Measurements from ENCODE around the gene WDFY4.

The WDFY4 gene

GRCh38 chr10:48913674-48914073, 229.0 kb downstream of the WDFY4 start:
- no peak for TF ChIP-seq TEAD4 (IDR thresholded peaks at IDR 0.05)
- no peak for TF ChIP-seq NFIC (IDR thresholded peaks at IDR 0.05)
- no peak for TF ChIP-seq CEBPB (IDR thresholded peaks at IDR 0.05)
- no peak for TF ChIP-seq EGR1 (IDR thresholded peaks at IDR 0.05)
- no peak for TF ChIP-seq YY1 (IDR thresholded peaks at IDR 0.05; ENCODE audit: low read depth)
- no peak for TF ChIP-seq TAF1 (IDR thresholded peaks at IDR 0.05; ENCODE audit: low read depth)
- TF ChIP-seq CREB1 (IDR thresholded peaks at IDR 0.05; ENCODE audit: low read depth): no peak

GRCh38 chr10:48923748-48924147, 239.1 kb downstream of the WDFY4 start:
- TF ChIP-seq EP300 (IDR thresholded peaks at IDR 0.05; ENCODE audit: borderline replicate concordance): no peak
- TF ChIP-seq YY1 (IDR thresholded peaks at IDR 0.05; ENCODE audit: low read depth): no peak
- TF ChIP-seq CREB1 (IDR thresholded peaks at IDR 0.05; ENCODE audit: low read depth): no peak
- TF ChIP-seq EGR1 (IDR thresholded peaks at IDR 0.05): no peak

GRCh38 chr10:48924988-48925387, 240.3 kb downstream of the WDFY4 start:
- no peak for TF ChIP-seq CREB1 (IDR thresholded peaks at IDR 0.05; ENCODE audit: low read depth)
- no peak for TF ChIP-seq REST (IDR thresholded peaks at IDR 0.05; ENCODE audit: low read depth)
- TF ChIP-seq TAF1 (IDR thresholded peaks at IDR 0.05; ENCODE audit: low read depth): no peak
- TF ChIP-seq ZBTB7A (IDR thresholded peaks at IDR 0.05; ENCODE audit: low read depth): no peak
- no peak for TF ChIP-seq EP300 (IDR thresholded peaks at IDR 0.05; ENCODE audit: borderline replicate concordance)
- TF ChIP-seq MAX (IDR thresholded peaks at IDR 0.05): no peak
- TF ChIP-seq TEAD4 (IDR thresholded peaks at IDR 0.05): no peak
- no peak for TF ChIP-seq EGR1 (IDR thresholded peaks at IDR 0.05)
- no peak for TF ChIP-seq FOXM1 (IDR thresholded peaks at IDR 0.05; ENCODE audit: borderline replicate concordance, low read depth)

GRCh38 chr10:48926255-48926654, 241.6 kb downstream of the WDFY4 start:
- TF ChIP-seq FOXM1 (IDR thresholded peaks at IDR 0.05; ENCODE audit: borderline replicate concordance, low read depth): no peak
- TF ChIP-seq USF1 (IDR thresholded peaks at IDR 0.05): no peak
- no peak for TF ChIP-seq TEAD4 (IDR thresholded peaks at IDR 0.05)
- TF ChIP-seq EGR1 (IDR thresholded peaks at IDR 0.05): no peak
- TF ChIP-seq MAX (IDR thresholded peaks at IDR 0.05): no peak
- TF ChIP-seq REST (IDR thresholded peaks at IDR 0.05; ENCODE audit: low read depth): no peak
- TF ChIP-seq CEBPB (IDR thresholded peaks at IDR 0.05): no peak

GRCh38 chr10:48926764-48927540, 242.3 kb downstream of the WDFY4 start:
- no peak for TF ChIP-seq RAD21 (IDR thresholded peaks at IDR 0.05; ENCODE audit: low read depth)
- no peak for TF ChIP-seq USF1 (IDR thresholded peaks at IDR 0.05)
- no peak for TF ChIP-seq TCF12 (IDR thresholded peaks at IDR 0.05; ENCODE audit: low read depth)
- no peak for TF ChIP-seq ZBTB7A (IDR thresholded peaks at IDR 0.05; ENCODE audit: low read depth)
- TF ChIP-seq EGR1 (IDR thresholded peaks at IDR 0.05): no peak
- TF ChIP-seq CEBPB (IDR thresholded peaks at IDR 0.05): no peak
- TF ChIP-seq EP300 (IDR thresholded peaks at IDR 0.05; ENCODE audit: borderline replicate concordance): no peak
- no peak for TF ChIP-seq CREB1 (IDR thresholded peaks at IDR 0.05; ENCODE audit: low read depth)
- no peak for TF ChIP-seq TAF1 (IDR thresholded peaks at IDR 0.05; ENCODE audit: low read depth)
- TF ChIP-seq MAX (IDR thresholded peaks at IDR 0.05): no peak
- TF ChIP-seq REST (IDR thresholded peaks at IDR 0.05; ENCODE audit: low read depth): no peak
- no peak for TF ChIP-seq TEAD4 (IDR thresholded peaks at IDR 0.05)
- TF ChIP-seq NFIC (IDR thresholded peaks at IDR 0.05): no peak
- no peak for TF ChIP-seq FOXM1 (IDR thresholded peaks at IDR 0.05; ENCODE audit: borderline replicate concordance, low read depth)
- no peak for TF ChIP-seq YY1 (IDR thresholded peaks at IDR 0.05; ENCODE audit: low read depth)

Measured in Ishikawa (cell line).